VCaP (cell line): ENCODE measurements around the gene MARVELD1.

Experiments used
- H3K27ac ChIP-seq: fragments of 450-650 bp; 2 replicates; pipeline ENCODE4 v1.5.1; 2017
- TF ChIP-seq, protein P1 (sequence below): fragments of 450-650 bp; conservative IDR thresholded peaks from 2 replicates; pipeline ENCODE4 v1.5.1; 2017; ENCODE audit warnings: mild to moderate bottlenecking, moderate library complexity

MARVELD1 gene

DNA sequence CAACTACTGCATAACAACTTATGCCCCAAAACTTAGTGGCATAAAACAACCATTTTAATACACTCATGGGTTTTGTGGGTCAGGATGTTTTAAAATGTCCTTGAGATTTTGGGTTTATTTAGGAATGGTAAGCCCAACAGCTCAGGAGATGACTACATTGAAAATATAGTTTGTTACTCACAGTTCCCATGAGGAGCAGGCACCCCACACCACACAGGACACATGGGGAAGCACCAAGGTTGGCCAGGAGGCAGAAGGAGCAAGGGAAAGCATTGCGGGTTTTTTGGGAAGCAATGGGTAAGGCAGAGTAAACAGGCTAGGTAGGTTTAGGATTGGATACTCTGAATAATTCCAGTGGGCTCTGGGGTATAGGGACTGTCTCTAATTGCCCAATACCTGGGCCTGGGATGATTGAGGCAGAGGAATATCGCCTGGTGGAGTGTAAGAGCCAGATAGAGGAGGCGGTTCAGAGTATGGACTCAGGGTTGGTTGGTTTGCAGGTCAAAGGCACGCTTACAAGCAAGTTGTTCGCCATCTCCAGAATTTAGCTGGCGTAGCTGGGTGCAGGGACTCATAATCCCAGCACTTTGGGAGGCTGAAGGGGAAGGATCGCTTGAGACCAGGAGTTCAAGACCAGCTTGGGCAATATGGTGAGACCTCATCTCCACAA is 10.0 kb upstream of the MARVELD1 start:
- TF ChIP-seq, protein P1, sequence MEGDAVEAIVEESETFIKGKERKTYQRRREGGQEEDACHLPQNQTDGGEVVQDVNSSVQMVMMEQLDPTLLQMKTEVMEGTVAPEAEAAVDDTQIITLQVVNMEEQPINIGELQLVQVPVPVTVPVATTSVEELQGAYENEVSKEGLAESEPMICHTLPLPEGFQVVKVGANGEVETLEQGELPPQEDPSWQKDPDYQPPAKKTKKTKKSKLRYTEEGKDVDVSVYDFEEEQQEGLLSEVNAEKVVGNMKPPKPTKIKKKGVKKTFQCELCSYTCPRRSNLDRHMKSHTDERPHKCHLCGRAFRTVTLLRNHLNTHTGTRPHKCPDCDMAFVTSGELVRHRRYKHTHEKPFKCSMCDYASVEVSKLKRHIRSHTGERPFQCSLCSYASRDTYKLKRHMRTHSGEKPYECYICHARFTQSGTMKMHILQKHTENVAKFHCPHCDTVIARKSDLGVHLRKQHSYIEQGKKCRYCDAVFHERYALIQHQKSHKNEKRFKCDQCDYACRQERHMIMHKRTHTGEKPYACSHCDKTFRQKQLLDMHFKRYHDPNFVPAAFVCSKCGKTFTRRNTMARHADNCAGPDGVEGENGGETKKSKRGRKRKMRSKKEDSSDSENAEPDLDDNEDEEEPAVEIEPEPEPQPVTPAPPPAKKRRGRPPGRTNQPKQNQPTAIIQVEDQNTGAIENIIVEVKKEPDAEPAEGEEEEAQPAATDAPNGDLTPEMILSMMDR = no peak
- H3K27ac ChIP-seq = no peak overlapping the region

DNA sequence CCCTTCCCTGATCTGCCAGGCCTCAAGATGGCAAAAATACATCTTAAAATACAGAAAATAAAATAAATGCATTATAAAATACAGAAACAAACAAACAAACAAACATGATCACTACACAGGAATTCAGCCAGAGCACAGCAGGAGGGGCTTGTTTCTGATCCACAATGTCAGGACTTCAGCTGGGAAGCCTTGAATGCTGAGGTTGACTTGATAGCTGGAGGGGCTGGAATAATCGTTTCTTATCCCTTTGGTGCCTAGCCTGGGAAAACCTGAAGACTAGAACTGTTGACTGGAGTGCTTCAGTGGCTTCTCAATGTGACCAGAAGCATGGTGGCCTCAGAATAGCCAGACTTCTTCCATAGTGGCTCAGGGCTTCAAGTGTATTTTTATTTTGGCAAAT is 9.2 kb upstream of the MARVELD1 start:
- TF ChIP-seq, protein P1 = no peak
- no peak overlapping the region for H3K27ac ChIP-seq

DNA sequence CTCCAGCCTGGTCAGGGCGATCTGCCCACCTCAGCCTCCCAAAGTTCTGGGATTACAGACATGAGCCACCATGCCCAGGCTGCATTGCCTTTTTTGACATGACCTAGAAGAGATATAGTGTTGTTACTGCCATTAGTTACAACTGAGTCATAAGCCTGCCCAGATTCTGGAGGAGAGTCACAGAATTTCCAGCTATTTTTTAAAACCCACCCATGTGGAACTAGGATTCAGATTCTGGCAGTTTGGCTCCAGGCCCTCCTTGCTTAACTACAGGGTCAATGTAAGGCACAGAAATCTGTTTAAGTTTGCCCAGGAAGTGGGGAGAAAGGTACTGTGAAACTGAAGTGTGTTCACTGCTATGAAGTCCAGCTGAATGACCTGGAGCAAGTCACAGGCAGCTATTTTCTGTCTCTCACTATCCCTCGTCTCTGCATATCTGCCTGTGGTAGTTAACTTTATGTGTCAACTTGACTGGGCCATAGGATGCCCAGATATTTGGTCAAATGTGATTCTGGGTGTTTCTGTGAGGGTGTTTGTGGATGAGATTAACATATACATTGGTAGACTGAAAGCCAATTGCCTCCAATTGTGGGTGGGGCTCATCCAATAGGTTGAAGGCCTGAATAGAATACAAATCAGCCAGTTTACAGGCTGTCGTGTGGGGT is 8.4 kb upstream of the MARVELD1 start:
- H3K27ac ChIP-seq = no peak overlapping the region
- TF ChIP-seq, protein P1 = no peak

DNA sequence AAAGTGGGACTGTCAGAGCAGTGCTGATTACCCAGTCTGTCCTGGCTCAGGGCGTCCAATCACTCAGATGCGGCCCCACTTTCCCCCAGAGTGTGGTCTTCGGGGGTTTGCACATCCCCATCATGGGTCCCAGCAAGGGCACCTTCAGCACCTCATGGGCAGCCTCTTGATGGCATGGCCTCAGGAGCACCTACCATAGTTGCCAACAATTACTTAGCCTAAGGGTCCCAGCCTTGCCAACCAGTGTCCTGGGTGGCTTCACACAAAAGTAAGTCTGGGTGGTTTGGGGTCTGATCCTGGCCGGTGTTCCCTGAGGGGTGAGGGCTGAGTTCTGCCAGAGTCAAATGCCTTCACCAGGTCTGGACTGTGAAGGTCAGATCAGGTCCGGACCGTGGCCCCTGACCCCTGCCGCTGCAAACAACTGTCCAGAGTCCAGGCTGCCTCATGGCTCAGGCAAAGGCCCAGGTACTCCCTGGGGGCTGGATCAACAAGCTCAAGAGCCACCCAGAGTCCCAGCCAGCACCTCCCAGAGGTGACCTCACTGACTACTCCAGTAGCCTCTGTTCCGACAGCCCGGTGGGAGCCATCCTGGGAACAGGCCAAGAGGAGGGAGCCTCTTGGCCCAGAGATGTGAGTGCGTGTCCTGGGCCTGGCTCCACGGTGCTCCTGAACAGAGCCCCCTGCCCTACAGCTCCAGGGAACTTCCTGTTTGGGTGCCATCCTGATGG is 6.2 kb upstream of the MARVELD1 start:
- H3K27ac ChIP-seq = no peak overlapping the region
- TF ChIP-seq, protein P1 = no peak

DNA sequence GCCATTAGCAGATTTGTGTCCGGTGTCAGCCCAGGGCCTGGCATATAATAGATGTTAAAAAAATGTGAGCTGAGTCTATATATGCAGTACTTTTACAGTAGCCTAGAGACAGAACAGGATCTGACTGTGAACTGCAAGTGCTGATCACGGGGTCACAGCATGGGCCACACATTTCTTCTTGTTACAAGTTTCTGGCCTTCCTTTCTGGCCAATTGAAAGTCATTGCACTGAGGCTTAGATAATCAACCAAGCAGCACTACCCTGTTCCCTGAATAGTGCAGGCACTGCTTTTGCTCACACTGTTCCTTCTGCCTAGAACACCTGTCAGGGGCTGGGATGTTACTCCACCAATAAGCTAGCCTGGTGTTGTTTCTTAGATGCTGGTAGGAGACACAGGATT is 5.4 kb upstream of the MARVELD1 start:
- TF ChIP-seq, protein P1 = no peak
- H3K27ac ChIP-seq = no peak overlapping the region

DNA sequence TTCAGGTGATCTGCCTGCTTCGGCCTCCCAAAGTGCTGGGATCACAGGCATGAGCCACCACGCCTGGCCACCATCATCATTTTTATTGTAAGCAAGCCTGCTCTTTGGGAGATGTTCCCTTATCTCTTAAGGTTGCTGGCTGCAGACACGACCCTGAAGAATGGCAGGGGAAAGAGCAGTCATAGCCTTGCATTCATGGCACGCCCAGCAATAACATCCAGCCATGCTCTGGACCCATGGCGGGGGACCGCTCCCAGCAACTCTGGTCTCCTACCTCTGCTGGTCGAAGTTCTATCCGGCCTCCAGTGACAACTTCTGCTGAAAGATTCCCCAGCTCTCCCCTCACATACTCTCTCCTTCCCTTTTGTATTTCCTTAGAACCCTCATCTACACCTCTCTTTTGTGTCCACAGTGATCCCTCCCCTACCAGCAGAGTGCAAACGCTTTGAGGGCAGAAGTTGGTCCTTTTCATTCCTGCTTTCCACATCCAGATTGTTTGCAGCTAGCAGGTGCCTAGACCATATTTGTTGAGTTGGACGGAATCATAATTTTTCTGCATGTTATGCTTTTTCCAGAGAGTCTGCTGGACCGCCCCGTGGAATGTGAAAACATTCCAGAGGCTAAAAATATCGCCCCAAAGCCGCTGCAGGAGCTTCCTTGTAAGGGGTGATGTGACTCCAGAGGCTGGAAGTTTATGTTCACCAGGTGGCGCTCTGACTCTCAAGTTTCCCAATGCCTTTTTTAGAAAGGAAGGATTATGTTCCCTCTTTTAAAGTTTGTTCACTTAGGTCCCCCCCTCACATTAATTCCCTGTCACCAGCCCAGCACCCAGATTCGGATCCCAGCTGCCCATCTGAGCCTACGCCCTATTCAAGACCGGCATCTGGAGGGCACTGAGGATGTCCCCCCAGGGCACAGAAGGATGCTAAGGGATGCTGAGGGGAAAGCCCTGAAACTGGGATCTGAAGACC is 4.3 kb upstream of the MARVELD1 start:
- TF ChIP-seq, protein P1 = peak; percentile 83

More for the DNA sequence above, 4.3 kb upstream of the MARVELD1 start:
- no peak overlapping the region for H3K27ac ChIP-seq
